Neuronal stem cell (in vitro differentiated cells): ENCODE results near the gene RNF138.

Experiments used
- DNase-seq: peaks from one replicate; pipeline ENCODE4 v3.0.0-alpha.2; 2013; ENCODE audit warnings: low spot score
- H2AFZ ChIP-seq: one replicate; pipeline ENCODE4 v1.6.1; 2013; ENCODE audit warnings: mild to moderate bottlenecking, low read length, inconsistent platforms
- H2AK5ac ChIP-seq: 2 replicates; pipeline ENCODE4 v1.6.1; 2013; ENCODE audit warnings: low read depth, mild to moderate bottlenecking, inconsistent platforms, low read length, moderate library complexity, mixed read lengths
- H2BK120ac ChIP-seq: 2 replicates; pipeline ENCODE4 v1.6.1; 2013; ENCODE audit warnings: low read depth, mild to moderate bottlenecking, inconsistent platforms, low read length, moderate library complexity, mixed read lengths
- H2BK12ac ChIP-seq: one replicate; pipeline ENCODE4 v1.6.1; 2013; ENCODE audit warnings: low read length, inconsistent platforms
- H2BK15ac ChIP-seq: 2 replicates; pipeline ENCODE4 v1.6.1; 2013; ENCODE audit warnings: mild to moderate bottlenecking, low read length, inconsistent platforms, mixed read lengths
- H2BK5ac ChIP-seq: one replicate; pipeline ENCODE4 v1.6.1; 2013; ENCODE audit warnings: inconsistent platforms, mild to moderate bottlenecking, low read length, moderate library complexity
- H3K14ac ChIP-seq: one replicate; pipeline ENCODE4 v1.6.1; 2013; ENCODE audit warnings: low read length, inconsistent platforms
- H3K18ac ChIP-seq: 2 replicates; pipeline ENCODE4 v1.6.1; 2013; ENCODE audit warnings: low read length, inconsistent platforms
- H3K23ac ChIP-seq: 2 replicates; pipeline ENCODE4 v1.6.1; 2013; ENCODE audit warnings: low read depth, mild to moderate bottlenecking, mixed read lengths, low read length, inconsistent platforms; ENCODE audit not compliant: poor library complexity
- H3K27ac ChIP-seq: replicated peaks from 3 replicates; pipeline ENCODE4 v1.5.1; 2013; ENCODE audit warnings: low read length, inconsistent platforms
- H3K27me3 ChIP-seq, 3 experiments: 2 replicates each; pipeline ENCODE4 v1.6.1; 2013; ENCODE audit warnings: low read length in 3 of 3, mild to moderate bottlenecking in 2 of 3, inconsistent platforms in 1 of 3, low read depth in 1 of 3, mixed read lengths in 1 of 3, moderate library complexity in 1 of 3; ENCODE audit not compliant: control insufficient read depth in 3 of 3, insufficient read depth in 3 of 3
- H3K36me3 ChIP-seq, 2 donors: replicated peaks in 1 of 2; 2 replicates each; pipeline ENCODE4 v1.6.1; 2013; ENCODE audit warnings: low read length in 2 of 2; ENCODE audit not compliant: control insufficient read depth in 2 of 2, insufficient read depth in 2 of 2
- H3K4ac ChIP-seq: 2 replicates; pipeline ENCODE4 v1.6.1; 2013; ENCODE audit warnings: inconsistent platforms, mild to moderate bottlenecking, low read length, moderate library complexity
- H3K4me1 ChIP-seq, 2 donors: 1 replicate in 1 of 2; 2 replicates in 1 of 2; pipeline ENCODE4 v1.6.1; 2013; ENCODE audit warnings: low read length in 2 of 2, low read depth in 1 of 2; ENCODE audit not compliant: control insufficient read depth in 2 of 2, insufficient read depth in 1 of 2
- H3K4me2 ChIP-seq: one replicate; pipeline ENCODE4 v1.6.1; 2013; ENCODE audit warnings: mild to moderate bottlenecking, low read length, inconsistent platforms; ENCODE audit not compliant: insufficient read depth, poor library complexity, severe bottlenecking
- H3K4me3 ChIP-seq, 2 donors: 2 replicates each; pipeline ENCODE4 v1.5.1; 2013; ENCODE audit warnings: low read length in 2 of 2, mild to moderate bottlenecking in 2 of 2, inconsistent platforms in 1 of 2, moderate library complexity in 1 of 2
- H3K79me1 ChIP-seq: one replicate; pipeline ENCODE4 v1.6.1; 2013; ENCODE audit warnings: low read depth, mild to moderate bottlenecking, inconsistent platforms, low read length, moderate library complexity
- H3K9ac ChIP-seq: one replicate; pipeline ENCODE4 v1.6.1; 2013; ENCODE audit warnings: mild to moderate bottlenecking, low read depth, low read length, inconsistent platforms; ENCODE audit not compliant: poor library complexity
- H3K9me3 ChIP-seq, 2 donors: replicated peaks in 1 of 2; 2 replicates each; pipeline versions ENCODE3 to v1.6.1; 2013; ENCODE audit warnings: low read length in 2 of 2, mild to moderate bottlenecking in 2 of 2, inconsistent platforms in 1 of 2, low read depth in 1 of 2, mixed read lengths in 1 of 2, moderate library complexity in 1 of 2; ENCODE audit not compliant: control insufficient read depth in 2 of 2, insufficient read depth in 1 of 2
- H4K8ac ChIP-seq: one replicate; pipeline ENCODE4 v1.6.1; 2013; ENCODE audit warnings: low read depth, mild to moderate bottlenecking, inconsistent platforms, low read length, moderate library complexity
- H4K91ac ChIP-seq: one replicate; pipeline ENCODE4 v1.6.1; 2013; ENCODE audit warnings: low read length, low read depth, mild to moderate bottlenecking, inconsistent platforms; ENCODE audit not compliant: poor library complexity
- WGBS, 2 donors: extraction: QIAGEN DNeasy Blood & Tissue Kit; methylation state at CpG; one replicate each; pipeline ENCODE4 v1.1.7; 2013; ENCODE audit warnings: missing lambda C conversion rate in 2 of 2, mixed read lengths in 1 of 2; ENCODE audit not compliant: insufficient read length in 2 of 2, insufficient replicate concordance in 1 of 2; ENCODE audit errors: extremely low coverage in 2 of 2; 5-methylcytosine and 5-hydroxymethylcytosine counted together

Gene RNF138

DNA sequence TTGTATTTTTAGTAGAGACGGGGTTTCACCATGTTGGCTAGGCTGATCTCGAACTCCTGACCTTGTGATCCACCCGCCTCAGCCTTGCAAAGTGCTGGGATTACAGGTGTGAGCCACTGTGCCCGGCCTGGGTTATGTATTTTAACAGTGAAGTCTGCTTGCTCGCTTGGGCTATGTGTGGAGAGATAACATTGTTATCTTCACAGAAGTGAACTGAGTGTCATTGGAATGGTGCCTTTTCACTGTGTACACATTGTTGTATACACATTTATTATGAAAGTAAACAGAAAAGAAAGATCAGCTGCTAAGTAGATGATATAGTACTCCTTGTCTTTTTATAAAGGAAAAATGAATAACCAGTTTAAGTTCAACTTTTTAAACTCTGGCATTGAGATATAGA lies 30.4 kb downstream of the RNF138 start:
- WGBS, 2 donors: no CpG with 5 or more reads among the region's 5 CpGs
- Histone ChIP-seq H3K4me3 (no peak overlapping the region), H2AFZ (no peak overlapping the region), H4K8ac (no peak overlapping the region), H2BK120ac (no peak overlapping the region), H4K91ac (no peak overlapping the region), H3K4ac (no peak overlapping the region), H3K9ac (no peak overlapping the region), H2BK5ac (no peak overlapping the region), H3K14ac (no peak overlapping the region), H3K9me3 (no peaks in the 10 kb centered on the region), H3K18ac (no peak overlapping the region), H3K27ac (no peak overlapping the region), H3K27me3 (no peaks in the 10 kb centered on the region), H3K36me3 (peaks cover 2 to 90% of the 10 kb centered on the region in 2 donors), H3K4me2 (no peak overlapping the region), H2BK12ac (no peak overlapping the region), H3K79me1 (peaks cover 2% of the 10 kb centered on the region), H2BK15ac (no peak overlapping the region), H3K23ac (no peak overlapping the region), H2AK5ac (no peak overlapping the region), H3K4me1 (no peaks in the 10 kb centered on the region)
- DNase-seq: no peak

- Histone ChIP-seq H4K8ac (no peak overlapping the region), H2BK12ac (no peak overlapping the region), H2BK120ac (no peak overlapping the region), H3K23ac (no peak overlapping the region), H2BK15ac (no peak overlapping the region), H3K4me3 (no peak overlapping the region), H3K4me1 (no peaks in the 10 kb centered on the region), H4K91ac (no peak overlapping the region), H2BK5ac (no peak overlapping the region), H3K79me1 (no peaks in the 10 kb centered on the region), H3K18ac (no peak overlapping the region), H3K4ac (no peak overlapping the region), H3K27me3 (no peaks in the 10 kb centered on the region), H2AK5ac (no peak overlapping the region), H3K9ac (no peak overlapping the region), H3K9me3 (no peaks in the 10 kb centered on the region), H2AFZ (no peak overlapping the region), H3K36me3 (peaks cover 2 to 98% of the 10 kb centered on the region in 2 donors), H3K27ac (no peak overlapping the region), H3K14ac (no peak overlapping the region), H3K4me2 (no peak overlapping the region)
- no CpG with 5 or more reads among the region's 3 CpGs for WGBS, 2 donors
- DNase-seq: no peak
These were observed 34.9 kb downstream of the RNF138 start for GRCh38 chr18:32126538-32126937.

DNA sequence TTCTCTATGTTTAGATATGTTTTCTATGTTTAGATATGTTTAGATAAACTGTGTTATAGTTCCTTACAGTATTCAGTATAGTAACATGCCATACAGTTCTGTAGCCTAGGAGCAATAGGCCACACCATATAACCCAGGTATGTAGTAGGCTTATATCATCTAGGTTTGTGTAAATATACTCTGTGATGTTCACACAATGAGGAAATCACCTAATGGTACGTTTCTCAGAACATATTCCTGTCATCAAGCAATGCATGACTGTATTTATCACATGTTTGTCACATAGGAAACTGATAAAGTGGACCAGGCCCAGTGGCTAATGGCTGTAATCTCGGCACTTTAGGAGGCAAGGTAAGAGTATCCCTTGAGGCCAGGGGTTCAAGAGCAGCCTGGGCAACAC lies 44.0 kb downstream of the RNF138 start:
- no peak for DNase-seq
- no peak overlapping the region for H4K91ac ChIP-seq
- no peaks in the 10 kb centered on the region for H3K79me1 ChIP-seq
- H3K18ac ChIP-seq: no peak overlapping the region
- H2BK5ac ChIP-seq: no peak overlapping the region
- no peak overlapping the region for H4K8ac ChIP-seq
- H3K9me3 ChIP-seq: no peaks in the 10 kb centered on the region
- H3K4me1 ChIP-seq: no peaks in the 10 kb centered on the region
- WGBS, 2 donors: no CpG with 5 or more reads among the region's 2 CpGs
- H3K4me3 ChIP-seq: no peak overlapping the region
- no peak overlapping the region for H2BK120ac ChIP-seq
- H2AK5ac ChIP-seq: no peak overlapping the region
- peaks cover 0 to 23% of the 10 kb centered on the region in 2 donors for H3K36me3 ChIP-seq
- no peak overlapping the region for H3K14ac ChIP-seq
- H3K4ac ChIP-seq: no peak overlapping the region
- no peak overlapping the region for H2AFZ ChIP-seq
- no peak overlapping the region for H3K27ac ChIP-seq
- H2BK12ac ChIP-seq: no peak overlapping the region
- no peaks in the 10 kb centered on the region for H3K27me3 ChIP-seq
- no peak overlapping the region for H3K4me2 ChIP-seq
- H3K23ac ChIP-seq: no peak overlapping the region
- H2BK15ac ChIP-seq: no peak overlapping the region
- H3K9ac ChIP-seq: no peak overlapping the region

DNA sequence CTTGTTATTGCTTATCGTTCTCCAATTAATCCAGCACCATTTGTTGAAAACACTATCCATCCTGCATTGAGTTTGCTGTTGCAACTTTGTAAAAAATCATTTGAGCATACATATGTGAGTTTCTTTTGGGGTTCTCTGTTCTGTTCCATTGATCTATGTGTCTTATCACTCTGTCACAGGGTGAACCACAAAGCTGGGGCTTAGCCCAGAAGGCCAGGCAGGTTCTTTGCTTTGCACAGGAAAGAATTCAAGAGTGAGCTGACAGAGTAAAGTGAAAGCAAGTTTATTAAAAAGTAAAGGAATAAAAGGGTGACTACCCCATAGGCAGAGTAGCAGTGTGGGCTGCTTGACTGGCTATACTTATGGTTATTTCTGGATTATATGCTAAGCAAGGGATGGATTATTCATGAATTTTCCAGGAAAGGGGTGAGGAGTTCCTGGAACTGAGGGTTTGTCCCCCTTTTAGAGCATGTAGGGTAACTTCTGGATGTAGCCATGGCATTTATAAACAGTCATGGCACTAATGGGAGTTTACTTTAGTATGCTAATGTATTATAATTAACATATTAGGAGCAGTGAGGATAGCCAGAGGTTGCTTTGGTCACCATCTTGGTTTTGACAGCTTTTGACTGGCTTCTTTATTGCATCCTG lies 46.8 kb downstream of the RNF138 start:
- no peaks in the 10 kb centered on the region for H3K27me3 ChIP-seq
- no peaks in the 10 kb centered on the region for H3K79me1 ChIP-seq
- H2BK15ac ChIP-seq: no peak overlapping the region
- no peak overlapping the region for H2BK120ac ChIP-seq
- no peak overlapping the region for H2BK12ac ChIP-seq
- no peak overlapping the region for H3K14ac ChIP-seq
- H3K4me2 ChIP-seq: no peak overlapping the region
- H3K9ac ChIP-seq: no peak overlapping the region
- no peak overlapping the region for H4K8ac ChIP-seq
- WGBS, 2 donors: no CpG with 5 or more reads among the region's 1 CpG
- no peak overlapping the region for H3K27ac ChIP-seq
- no peak overlapping the region for H3K4me3 ChIP-seq
- H3K9me3 ChIP-seq: no peaks in the 10 kb centered on the region
- H3K23ac ChIP-seq: no peak overlapping the region
- no peak overlapping the region for H3K4ac ChIP-seq
- no peaks in the 10 kb centered on the region for H3K36me3 ChIP-seq
- no peak overlapping the region for H2AK5ac ChIP-seq
- no peak overlapping the region for H2BK5ac ChIP-seq
- no peaks in the 10 kb centered on the region for H3K4me1 ChIP-seq
- no peak for DNase-seq
- H2AFZ ChIP-seq: no peak overlapping the region
- H3K18ac ChIP-seq: no peak overlapping the region
- H4K91ac ChIP-seq: no peak overlapping the region
